A673 (cell line): Measurements from ENCODE around the gene ZNF644.

Source experiments
- CTCF ChIP-seq: fragments of 300-800, 200-600 bp; sonication (generic); conservative IDR thresholded peaks from 2 replicates; pipeline ENCODE4 v1.5.1; 2017; ENCODE audit warnings: low read depth, mild to moderate bottlenecking, antibody characterized with exemption, low read length, moderate library complexity, mixed read lengths
- EZH2 ChIP-seq: fragments of 200-600 bp; sonication (generic); IDR thresholded peaks from 2 replicates; pipeline ENCODE4 v1.6.1; 2017; ENCODE audit warnings: borderline replicate concordance, low read depth, mild to moderate bottlenecking, mixed read lengths, antibody characterized with exemption, low read length; ENCODE audit not compliant: poor library complexity, severe bottlenecking

DNA sequence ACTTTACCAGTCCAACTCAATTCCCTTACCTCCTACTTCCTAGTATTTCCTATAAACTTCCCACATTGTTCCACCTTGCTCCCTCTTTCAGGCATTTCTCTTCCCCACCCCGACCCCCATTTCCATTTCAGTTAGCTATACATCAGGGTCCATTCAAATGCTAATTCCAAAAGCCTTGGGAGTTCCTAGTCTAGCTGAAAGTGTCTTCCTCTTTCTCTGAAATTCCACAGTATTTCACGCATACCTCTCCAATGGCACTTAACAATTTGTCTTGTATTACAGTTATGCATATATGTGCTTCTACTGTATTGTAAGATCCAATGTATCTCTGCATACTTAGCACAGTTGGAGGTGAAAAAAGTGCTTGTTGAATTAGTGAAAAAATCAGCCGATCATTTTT lies 94.9 kb downstream of the ZNF644 start:
- TF ChIP-seq EZH2 = no peak
- no peak for TF ChIP-seq CTCF
